Posterior cingulate gyrus (tissue), 11 donors: Measurements from ENCODE around the gene HK1.
"Not testable (repeated sequence)": the region's sequence is repeated elsewhere in the genome, so short reads cannot be mapped to it uniquely, and the experiment has no call there.

Experiments used
- DNase-seq, 10 donors: peaks; one replicate each; pipeline versions ENCODE4 v3.0.0 to v3.0.0-alpha.2; 2020 to 2021; ENCODE audit warnings: mixed read lengths in 3 of 10
- intact Hi-C: fragments of 100-400 bp; cut with DNase I; formaldehyde crosslinking; loops from one replicate; pipeline ENCODE4 v1.15.1; 2023

Gene HK1

DNA sequence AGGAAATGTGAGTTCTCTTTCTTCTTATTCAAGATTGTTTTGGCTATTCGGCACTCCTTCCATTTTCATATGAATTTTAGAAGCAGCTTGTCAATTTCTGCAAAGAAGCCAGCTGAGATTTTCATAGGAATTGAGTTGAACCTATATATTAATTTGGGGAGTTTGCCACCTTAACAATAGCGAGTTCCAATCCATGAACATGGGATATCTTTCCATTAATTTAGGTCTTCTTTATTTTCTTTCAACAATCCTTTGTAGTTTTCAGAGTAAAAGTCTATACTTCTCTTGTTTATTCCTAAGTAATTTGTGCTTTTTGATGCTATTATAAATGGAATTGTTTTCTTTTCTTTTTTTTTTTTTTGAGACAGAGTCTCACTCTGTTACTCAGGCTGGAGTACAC, 26.9 kb upstream of the HK1 start:
- intact Hi-C loops = not testable (repeated sequence)

DNA sequence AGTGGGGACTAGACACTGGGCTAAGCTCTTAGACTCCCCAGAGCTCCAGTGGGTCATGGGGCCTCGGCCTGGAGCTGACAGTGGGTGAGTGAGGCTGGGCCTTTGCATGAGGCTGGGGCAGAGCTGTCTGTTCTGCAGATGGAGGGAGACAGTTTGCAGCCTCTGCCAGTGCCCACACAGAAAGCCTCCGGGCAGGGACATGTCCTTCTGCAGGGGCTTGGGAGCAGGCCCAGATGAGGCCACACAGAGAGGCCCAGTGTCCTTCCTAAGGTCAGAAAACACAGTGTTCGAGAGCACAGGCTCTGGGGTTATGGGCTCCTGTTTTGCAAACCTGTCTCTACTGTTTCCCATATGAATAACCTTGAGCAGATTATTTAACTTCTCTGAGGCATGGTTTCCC, 25.1 kb upstream of the HK1 start:
- DNase-seq = peak in 1 of 10 donors; percentile 28
- intact Hi-C loops = no loop called here

More for the DNA sequence above, 26.9 kb upstream of the HK1 start:
- not testable (repeated sequence) for DNase-seq

DNA sequence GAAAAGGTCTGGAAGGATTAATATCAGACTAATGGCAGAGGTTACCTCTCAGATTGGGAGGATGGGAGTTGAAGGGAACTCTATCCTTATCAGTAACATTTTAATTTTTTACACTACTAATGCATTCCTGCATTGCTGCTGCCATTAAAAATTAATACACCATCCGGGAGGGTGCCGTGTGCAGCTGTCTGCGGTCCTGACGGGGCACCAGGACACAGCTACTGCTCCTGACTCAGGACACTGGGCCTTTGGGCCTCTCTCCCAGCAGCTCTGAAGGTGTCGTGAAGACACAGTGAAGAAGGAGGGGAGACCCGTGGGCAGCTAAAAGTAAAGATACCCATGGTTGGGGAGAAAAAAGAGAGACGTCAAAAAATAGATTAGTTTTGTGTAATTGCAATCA, 23.4 kb upstream of the HK1 start:
- DNase-seq = peak in 1 of 10 donors; percentile 29
- intact Hi-C loops = no loop called here

DNA sequence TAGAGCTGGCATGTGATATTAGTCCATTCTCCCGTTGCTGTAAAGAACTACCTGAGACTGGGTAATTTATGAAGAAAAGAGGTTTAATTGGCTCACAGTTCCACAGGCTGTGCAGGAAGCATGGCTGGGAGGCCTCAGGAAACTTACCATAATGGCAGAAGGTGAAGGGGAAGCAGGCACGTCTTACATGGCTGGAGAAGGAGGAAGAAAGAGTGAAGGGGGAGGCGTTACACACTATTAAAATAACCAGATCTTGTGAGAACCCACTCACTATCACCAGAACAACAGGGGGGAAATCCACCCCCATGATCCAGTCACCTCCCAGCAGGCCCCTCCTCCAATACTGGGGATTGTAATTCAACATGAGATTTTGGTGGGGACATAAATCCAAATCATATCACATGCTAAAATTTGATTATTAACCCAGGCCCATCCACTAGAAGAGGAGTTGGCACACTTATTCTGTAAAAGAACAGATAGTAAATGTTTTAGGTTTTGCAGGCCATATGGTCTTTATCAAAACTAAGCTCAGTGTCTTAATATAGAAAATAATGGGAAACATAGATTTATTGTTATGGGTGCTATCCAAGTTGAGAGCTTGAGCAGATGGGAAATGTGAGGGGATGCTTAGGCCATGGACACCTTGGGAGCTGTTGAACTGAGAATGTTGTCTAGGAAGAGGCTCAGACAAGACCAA, 18.6 kb upstream of the HK1 start:
- peak in 1 of 10 donors; percentile 10 for DNase-seq
- intact Hi-C loops = no loop called here

DNA sequence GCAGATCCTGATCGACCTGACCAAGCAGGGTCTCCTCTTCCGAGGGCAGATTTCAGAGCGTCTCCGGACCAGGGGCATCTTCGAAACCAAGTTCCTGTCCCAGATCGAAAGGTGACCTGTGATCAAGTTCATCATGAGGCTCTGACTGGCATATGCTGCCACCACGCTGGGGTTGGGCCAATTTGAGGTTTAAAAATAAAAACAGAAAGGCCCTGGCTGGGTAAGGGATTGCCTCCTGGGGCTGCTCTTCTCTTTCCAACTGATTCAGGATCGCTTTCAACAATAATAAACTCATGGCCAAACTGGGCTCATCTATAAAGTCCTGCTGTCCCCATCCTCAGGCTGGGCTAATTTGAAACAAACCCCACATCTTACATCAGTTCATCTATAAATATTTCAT, 17.1 kb upstream of the HK1 start:
- DNase-seq = no peak
- intact Hi-C loops = no loop called here

DNA sequence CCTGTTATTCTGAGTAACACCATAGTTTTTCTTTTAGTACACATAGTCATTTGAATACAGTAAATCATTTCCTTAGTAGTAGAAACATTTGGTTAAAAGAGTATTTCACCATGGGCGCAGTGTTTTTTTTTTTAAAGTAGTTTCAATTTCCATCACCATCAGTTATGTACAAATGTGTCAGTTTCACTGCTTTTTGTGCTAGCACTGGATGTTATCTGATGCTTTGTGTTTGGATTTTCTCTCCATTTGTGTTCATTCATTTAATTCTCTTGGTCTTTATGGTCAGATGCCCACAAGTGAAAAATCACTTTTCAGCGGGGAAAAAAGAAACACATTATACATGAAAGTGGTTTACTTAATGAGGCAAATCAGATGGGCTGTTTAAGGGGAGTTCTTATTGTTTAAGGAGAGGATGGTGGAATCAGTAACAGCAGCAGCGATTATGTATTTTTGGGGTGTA, 16.0 kb upstream of the HK1 start:
- no peak for DNase-seq
- intact Hi-C loops = no loop called here

DNA sequence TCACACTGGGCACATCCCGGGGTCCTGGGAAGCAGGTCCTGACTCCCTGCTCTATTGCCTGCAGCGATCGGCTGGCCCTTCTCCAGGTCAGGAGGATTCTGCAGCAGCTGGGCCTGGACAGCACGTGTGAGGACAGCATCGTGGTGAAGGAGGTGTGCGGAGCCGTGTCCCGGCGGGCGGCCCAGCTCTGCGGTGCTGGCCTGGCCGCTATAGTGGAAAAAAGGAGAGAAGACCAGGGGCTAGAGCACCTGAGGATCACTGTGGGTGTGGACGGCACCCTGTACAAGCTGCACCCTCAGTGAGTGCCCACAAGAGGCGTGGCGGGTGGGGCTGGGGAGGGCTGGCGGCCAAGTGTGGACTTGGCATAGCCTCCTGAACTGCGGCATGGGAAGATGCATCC, 12.8 kb upstream of the HK1 start:
- DNase-seq = peak in 1 of 10 donors; percentile 66
- intact Hi-C loops = no loop called here

DNA sequence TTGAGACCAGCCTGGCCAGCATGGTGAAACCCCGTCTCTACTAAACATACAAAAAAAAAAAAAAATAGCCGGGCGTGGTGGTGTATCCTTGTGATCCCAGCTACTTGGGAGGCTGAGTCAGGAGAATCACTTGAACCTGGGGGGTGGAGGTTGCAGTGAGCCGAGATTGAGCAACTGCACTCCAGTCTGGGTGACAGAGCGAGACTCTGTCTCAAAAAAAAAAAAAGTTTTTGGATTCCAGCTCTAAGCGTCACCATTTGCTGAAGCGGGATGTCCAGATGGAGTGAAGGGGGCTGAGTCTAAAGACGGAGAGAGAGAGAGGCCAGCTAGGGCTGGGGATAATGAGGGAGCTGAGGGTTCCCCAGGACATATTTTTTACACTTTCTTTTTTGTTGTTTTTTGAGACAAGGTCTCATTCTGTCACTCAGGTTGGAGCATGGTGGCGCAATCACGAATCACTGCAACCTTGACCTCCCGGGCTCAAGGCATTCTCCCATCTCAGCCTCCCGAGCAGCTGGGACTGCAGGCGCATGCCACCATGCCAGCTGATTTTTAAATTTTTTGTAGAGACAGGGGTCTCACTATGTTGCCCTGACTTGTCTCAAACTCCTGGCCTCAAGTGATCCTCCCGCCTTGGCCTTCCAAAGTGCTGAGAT, 9.4 kb upstream of the HK1 start:
- intact Hi-C loops = no loop called here

DNA sequence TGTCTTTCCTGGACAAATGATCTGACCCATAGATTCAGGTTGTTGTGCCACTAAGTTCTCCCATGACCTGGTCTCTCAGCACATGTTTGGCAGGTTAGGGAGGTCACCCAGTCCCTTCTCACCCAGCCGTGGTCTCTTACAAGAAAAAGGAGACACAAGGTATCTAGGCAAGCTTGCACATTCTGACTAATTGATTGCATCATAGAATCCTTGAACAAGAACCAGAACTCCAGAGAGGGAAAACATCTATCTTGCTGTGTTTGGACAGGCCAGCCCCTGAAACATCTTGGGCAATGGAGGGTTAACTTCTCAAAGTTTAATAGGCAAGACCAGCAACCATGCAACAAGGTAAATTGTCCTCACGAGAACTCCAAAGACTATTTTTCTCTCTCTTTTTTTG, 8.5 kb upstream of the HK1 start:
- intact Hi-C loops = no loop called here
- no peak for DNase-seq

More for the DNA sequence above, 9.4 kb upstream of the HK1 start:
- DNase-seq = peak in 1 of 10 donors; percentile 1

DNA sequence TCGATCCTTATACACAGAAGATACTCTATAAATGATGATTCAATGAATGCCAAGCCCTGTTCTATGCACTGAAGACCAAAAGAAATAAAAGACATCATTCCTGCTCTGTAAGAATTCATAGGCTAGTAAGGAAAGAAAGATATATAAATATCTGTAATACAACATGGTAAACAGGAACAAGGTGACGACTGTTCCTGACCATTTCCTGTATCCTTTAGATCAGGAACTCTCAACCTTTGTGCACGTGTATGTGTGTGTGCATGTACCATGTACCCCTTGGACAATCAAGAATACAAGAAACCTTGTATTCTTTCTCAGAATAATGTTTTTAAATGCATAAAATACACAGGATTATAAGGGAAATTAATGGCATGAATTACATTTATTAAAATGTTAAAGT, 7.3 kb upstream of the HK1 start:
- intact Hi-C loops = no loop called here
- DNase-seq = no peak

DNA sequence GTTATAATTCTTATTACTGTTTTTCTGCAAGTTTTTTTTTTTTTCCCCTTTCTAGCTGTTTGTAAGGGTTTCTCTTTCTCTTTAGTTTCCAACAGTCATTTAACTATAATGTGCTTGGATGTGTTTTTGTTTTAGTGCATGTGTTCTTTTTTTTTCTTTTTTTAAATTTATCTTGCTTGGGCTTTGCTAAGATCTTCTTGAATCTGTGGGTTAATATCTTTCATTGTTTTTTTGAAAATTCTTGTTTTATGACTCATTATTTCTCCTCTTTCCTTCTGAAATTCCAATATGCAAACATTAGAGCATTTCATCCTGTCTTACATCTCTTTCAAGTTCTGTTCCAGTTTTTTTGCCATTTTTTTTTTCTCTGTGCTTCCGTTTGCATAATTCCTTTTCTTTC, 5.7 kb upstream of the HK1 start:
- DNase-seq = no peak
- intact Hi-C loops = no loop called here

DNA sequence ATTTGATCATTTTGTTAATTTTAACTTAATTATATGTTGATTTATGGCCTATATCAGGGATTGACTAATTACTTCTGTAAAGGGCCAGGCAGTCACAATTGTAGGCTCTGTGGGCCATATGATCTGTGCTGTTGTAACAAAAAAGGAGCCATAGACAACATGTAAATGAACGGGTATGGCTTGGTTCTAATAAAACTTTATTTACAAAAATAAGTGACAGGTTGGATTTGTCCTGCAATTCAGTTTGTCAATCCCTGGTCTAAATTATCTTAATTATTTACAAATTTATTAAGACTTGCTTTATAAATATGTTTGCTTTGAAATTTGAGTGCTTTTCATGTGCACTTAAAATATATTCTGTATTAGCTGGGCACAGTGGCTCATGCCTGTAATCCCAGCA, 2.9 kb upstream of the HK1 start:
- intact Hi-C loops = no loop called here

DNA sequence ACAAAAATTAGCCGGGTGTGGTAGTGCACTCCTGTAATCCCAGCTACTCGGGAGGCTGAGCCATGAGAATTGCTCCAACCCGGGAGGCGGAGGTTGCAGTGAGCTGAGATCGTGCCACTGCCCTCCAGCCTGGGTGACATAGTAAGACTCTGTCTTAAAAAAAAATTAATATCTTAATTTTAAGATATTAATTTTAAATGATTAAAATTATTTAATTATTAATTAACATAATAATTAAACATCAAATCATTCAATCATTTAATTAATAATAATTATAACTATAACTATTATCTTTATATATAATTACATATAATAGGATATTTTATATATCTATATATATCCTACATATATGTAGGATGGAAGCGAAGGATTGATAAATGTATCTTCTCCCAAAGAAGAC, 1.8 kb upstream of the HK1 start:
- DNase-seq = no peak
- intact Hi-C loops = no loop called here

More for the DNA sequence above, 2.9 kb upstream of the HK1 start:
- no peak for DNase-seq

DNA sequence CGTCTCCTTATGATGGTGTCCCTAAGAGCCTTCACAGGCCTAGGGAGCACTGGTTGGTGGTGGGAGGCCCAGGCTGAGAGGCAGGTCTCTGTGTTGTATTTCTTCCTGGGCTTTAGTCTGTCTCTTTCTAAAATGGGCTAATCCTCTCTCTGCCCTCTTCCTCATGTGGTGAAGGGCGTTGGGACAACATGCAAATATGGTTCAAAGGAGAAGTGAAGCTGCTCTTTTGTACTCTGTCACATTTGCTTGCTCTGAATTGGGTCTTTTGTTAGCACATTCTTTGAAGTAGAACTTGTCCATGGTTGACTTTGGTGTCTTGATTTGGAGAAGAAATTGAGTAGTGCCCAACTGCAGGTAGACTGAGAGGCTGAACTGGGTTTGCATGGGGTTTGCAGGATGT, 814 bp downstream of the HK1 start:
- no peak for DNase-seq
- intact Hi-C loops = no loop called here

DNA sequence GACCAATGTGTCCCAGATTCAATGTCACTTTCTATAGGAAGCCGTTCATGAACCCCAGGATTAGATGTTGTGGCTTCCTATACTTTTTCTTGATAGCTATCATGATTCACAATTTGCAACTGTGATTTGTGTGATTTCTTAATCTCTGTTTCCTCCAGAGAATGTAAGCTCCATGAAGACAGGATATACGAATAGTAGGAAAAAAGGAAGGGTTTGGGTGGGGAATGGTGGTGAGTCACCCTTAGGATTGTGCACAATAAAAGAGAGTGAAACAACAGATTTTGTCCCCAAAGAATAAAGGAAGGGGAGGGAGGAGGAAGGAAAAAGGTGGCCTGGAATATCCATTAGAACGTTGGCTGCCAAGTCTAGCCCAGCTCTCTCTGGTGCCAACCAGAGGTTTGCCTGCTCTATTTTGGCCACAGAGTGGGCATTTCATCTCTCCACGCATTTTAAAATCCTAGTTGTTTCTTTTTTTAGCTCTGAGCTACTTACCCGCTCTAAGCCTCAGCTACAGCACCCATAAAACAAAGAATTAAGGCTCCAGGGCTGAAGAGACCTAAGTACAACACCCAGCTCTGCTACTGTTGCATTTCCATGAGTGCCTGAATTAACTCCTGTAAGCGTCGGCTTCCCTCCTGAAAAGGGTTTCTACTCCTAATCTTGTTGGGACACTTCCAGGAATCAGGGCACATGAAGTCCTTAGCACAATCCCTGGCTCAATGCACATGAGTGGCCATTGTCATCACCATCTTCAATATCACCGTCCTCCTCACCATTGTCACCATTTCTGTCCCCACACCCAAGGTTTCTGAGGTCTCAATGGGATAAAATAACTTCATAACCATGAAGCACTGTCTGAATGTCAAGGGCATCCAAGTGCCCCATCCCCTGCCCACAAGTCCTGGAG, 3.5 kb downstream of the HK1 start:
- intact Hi-C loops = no loop called here

DNA sequence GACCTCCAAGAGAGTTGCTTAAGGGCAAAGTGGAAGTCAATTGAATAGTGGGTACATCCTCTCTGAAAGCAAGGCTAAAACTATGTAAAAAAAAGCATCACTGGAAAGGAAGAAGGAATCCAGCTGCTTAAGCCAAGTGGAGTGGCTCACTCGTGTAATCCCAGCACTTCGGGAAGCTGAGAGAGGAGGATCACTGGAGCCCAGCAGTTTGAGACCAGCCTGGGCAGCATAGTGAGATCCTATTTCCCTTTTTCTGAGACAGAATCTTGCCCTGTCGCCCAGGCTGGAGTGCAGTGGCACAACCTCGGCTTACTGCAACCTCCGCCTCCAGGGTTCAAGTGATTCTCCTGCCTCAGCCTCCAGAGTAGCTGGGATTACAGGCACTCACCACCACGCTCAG, 6.1 kb downstream of the HK1 start:
- intact Hi-C loops, DNase-seq: not testable (repeated sequence)

More for the DNA sequence above, 3.5 kb downstream of the HK1 start:
- DNase-seq = no peak

DNA sequence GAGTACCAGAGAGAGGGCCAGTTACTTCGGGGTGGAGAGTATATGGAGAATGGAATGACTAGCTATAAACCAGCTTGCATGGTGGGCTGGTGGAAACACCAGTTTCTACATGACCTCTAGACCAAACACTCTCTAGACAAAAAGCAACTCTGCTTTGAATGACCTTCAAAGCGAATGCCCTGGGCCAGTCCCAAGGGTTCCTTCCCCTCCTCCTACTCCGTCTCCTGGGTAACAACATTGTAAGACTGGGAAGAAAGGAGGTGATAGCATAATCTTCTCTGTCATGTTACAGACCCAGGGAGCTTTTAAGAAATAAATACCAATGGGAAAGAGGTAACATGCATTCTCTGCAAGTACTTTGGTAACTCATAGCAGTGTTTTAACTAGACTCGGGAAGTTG, 7.4 kb downstream of the HK1 start:
- DNase-seq = no peak
- intact Hi-C loops = no loop called here

DNA sequence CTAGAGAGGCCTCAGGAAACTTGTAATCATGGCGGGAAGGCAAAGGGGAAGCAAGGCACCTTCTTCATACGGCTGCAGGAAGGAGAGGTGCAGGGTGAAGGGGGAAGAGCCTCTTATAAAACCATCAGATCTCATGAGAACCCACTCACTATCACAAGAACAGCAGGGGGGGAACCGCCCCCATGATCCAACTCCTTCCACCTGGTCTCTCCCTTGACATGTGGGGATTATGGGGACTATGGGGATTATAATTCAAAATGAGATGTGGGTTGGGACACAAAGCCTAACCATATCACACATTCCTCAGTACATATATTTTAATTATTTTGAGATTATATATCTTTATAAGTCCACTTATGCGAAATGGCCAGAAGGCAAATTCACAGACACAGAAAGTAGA, 8.9 kb downstream of the HK1 start:
- DNase-seq = no peak
- intact Hi-C loops = no loop called here

DNA sequence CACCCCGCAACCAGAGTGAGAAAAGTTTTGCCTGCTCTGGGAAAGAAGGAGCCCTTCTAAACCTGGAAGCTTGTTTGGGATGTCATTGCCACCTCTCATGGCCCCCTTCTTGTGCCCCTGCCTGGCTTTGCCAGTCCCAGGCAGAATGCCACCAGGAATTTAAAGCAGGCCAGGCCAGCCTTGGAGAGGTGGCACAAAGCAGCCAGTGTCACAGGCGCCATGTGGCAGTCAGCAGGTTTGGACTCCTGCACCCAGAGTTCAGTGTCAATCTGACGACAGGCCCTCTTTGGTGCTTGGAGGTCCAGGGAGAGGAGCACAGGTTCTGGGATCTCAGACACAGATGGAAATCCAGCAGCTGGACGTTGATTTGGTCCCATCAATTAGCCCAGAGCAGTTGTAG, 12.7 kb downstream of the HK1 start:
- intact Hi-C loops = no loop called here
- DNase-seq = peak in 2 of 10 donors; percentile 9 to 79

DNA sequence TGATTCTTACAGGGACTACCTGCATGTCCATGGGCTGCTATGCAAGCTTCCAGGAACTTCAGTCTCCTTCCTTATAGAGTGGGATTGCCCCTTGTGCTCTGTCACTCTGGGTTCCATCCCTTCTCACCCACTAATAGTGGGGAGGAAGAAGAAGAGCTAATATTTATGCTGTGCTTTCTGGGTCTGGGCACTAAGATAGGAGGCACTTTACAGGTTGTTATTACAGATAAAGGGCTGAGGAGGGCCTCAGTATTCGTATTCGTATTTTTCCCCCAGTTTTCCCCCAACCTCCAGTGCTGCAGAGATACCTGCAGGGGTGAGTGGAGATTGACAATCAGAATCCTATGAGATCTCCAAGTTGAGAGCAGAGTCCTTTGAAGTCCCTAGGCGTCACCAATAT, 14.2 kb downstream of the HK1 start:
- no peak for DNase-seq
- intact Hi-C loops = no loop called here

DNA sequence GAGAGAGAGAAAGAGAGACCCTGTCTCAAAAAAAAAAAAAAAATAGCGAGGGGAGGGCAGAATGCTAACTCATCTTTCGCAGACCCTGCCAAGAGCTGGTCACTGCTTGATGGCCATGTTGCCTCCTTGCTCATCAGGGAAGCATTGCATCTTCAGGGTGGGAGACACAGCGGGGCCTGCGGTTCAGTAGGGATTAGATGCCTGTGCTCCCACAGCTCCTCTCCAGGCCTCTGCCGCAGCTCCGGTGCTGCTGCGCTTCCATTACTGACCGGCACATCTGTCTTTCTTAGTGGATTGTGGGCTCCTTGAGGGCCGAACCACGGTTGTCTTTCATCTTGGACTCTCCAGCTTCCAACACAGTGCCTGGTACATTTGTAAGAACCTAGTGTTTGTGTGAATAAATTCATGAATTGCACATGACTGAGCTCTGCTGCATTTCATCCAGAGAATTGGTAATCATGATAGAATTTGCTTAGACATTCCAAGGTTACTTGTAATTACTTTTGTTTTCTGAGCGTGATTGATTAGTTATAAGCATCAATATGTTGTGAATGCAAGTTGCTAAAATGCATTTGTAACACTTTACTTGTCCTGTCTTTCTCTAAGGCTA, 16.8 kb downstream of the HK1 start:
- DNase-seq = no peak
- intact Hi-C loops = no loop called here
